K562 (cell line): Measurements from ENCODE around the gene KIAA1958. TPM values are rescaled to one million over a fixed set of nuclear protein-coding genes. Genes with fewer than 3 reads are reported as not detected.
A peak's percentile ranks its signal among the peaks of the same experiment; 100 is the strongest.

Source experiments
- ATAC-seq: fragments of 200-7000 bp; cut with Tn5 transposase; 3 replicates; pipeline ENCODE4 v1.9.1; 2020; ENCODE audit warnings: moderate library complexity
- BruUV-seq: library from RNA; stranded (reverse); fragments of 400-500 nt; replicated peaks from 2 replicates; lab custom pipeline; 2021; lab: Mats Ljungman, UMichigan
- CTCF ChIA-PET: fragments of 300-600 bp; formaldehyde crosslinking; extraction: SDS; loops from one replicate; lab custom pipeline; 2021; ENCODE audit warnings: low intra/inter-chr PET ratio; lab: Yijun Ruan, JAX
- POLR2A ChIA-PET: fragments of 300-600, 350-650 bp; sonication (Branson Sonifier 250); formaldehyde crosslinking; extraction: SDS; loops from one replicate; lab custom pipeline; 2021; ENCODE audit warnings: antibody characterized with exemption, inconsistent platforms; lab: Yijun Ruan, JAX
- DNase-seq, 4 experiments: peaks; one replicate each; pipeline versions ENCODE4 v3.0.0 to v3.0.0-alpha.2; 2011 to 2018; ENCODE audit warnings: low spot score in 3 of 4, mixed read lengths in 3 of 4; ENCODE audit errors: extremely low read depth in 1 of 4
- FAIRE-seq: peaks from 2 replicates; lab custom pipeline; 2011; peaks lifted over from hg19 to GRCh38; lab: Jason Lieb, UNC
- H2AFZ ChIP-seq: 2 replicates; pipeline ENCODE4 v1.6.0; 2011; ENCODE audit warnings: low read depth, low read length, control low read depth, inconsistent platforms
- H3K27ac ChIP-seq: fragments of 200-600 bp; 3 replicates; pipeline ENCODE4 v1.8.0; 2011; ENCODE audit warnings: low read depth, mild to moderate bottlenecking, control low read depth, inconsistent platforms, low read length, moderate library complexity, mixed read lengths; ENCODE audit errors: extremely low read depth
- H3K27me3 ChIP-seq, 2 experiments: fragments of 300-600 bp in 1 of 2; 2 replicates in 1 of 2; 3 replicates in 1 of 2; pipeline versions ENCODE4 v1.6.0 to v1.8.0; 2011; ENCODE audit warnings: inconsistent platforms in 2 of 2, low read length in 2 of 2, mild to moderate bottlenecking in 1 of 2, mixed read lengths in 1 of 2, moderate library complexity in 1 of 2; ENCODE audit not compliant: control insufficient read depth in 2 of 2, insufficient read depth in 2 of 2
- H3K36me3 ChIP-seq: fragments of 300-600 bp; 3 replicates; pipeline ENCODE4 v1.8.0; 2011; ENCODE audit warnings: mild to moderate bottlenecking, low read length, inconsistent platforms; ENCODE audit not compliant: control insufficient read depth, insufficient read depth
- H3K4me1 ChIP-seq, 2 experiments: fragments of 200-600 bp in 1 of 2; replicated peaks in 1 of 2; 2 replicates in 1 of 2; 3 replicates in 1 of 2; pipeline versions ENCODE4 v1.5.1 to v1.8.0; 2011; ENCODE audit warnings: inconsistent platforms in 2 of 2, low read length in 2 of 2, mild to moderate bottlenecking in 1 of 2, mixed read lengths in 1 of 2, moderate library complexity in 1 of 2; ENCODE audit not compliant: control insufficient read depth in 2 of 2, insufficient read depth in 2 of 2
- H3K4me2 ChIP-seq: 2 replicates; pipeline ENCODE4 v1.6.1; 2011; ENCODE audit warnings: low read length, control low read depth, inconsistent platforms, mixed read lengths; ENCODE audit not compliant: insufficient read depth
- H3K4me3 ChIP-seq: fragments of 200-600 bp; sonication (generic), shearing (Covaris generic); 2 replicates; pipeline ENCODE4 v1.5.1; 2016; ENCODE audit warnings: control low read depth, inconsistent platforms
- H3K79me2 ChIP-seq: fragments of 200-600 bp; 3 replicates; pipeline ENCODE4 v1.8.0; 2011; ENCODE audit warnings: low read length, inconsistent platforms; ENCODE audit not compliant: control insufficient read depth, insufficient read depth
- H3K9ac ChIP-seq, 2 experiments: 2 replicates each; pipeline versions ENCODE4 v1.6.0 to v1.6.1; 2011; ENCODE audit warnings: low read depth in 2 of 2, low read length in 2 of 2, control low read depth in 1 of 2, inconsistent platforms in 1 of 2, mild to moderate bottlenecking in 1 of 2, mixed read lengths in 1 of 2; ENCODE audit not compliant: insufficient read depth in 1 of 2
- H3K9me1 ChIP-seq: one replicate; pipeline ENCODE4 v1.6.0; 2011; ENCODE audit warnings: inconsistent platforms, mild to moderate bottlenecking, low read length, moderate library complexity; ENCODE audit not compliant: control insufficient read depth, insufficient read depth
- H3K9me3 ChIP-seq: replicated peaks from 2 replicates; pipeline ENCODE4 v1.5.1; 2011; ENCODE audit warnings: low read depth, low read length, inconsistent platforms; ENCODE audit not compliant: control insufficient read depth, insufficient read depth
- H4K20me1 ChIP-seq: replicated peaks from 2 replicates; pipeline ENCODE4 v1.6.1; 2011; ENCODE audit warnings: low read length, inconsistent platforms, mixed read lengths; ENCODE audit not compliant: control insufficient read depth, insufficient read depth
- DLX4 ChIP-seq: fragments of 250-450 bp; sonication (Bioruptor Pico); IDR thresholded peaks from 2 replicates; pipeline ENCODE4 v1.6.1; 2021; ENCODE audit warnings: mild to moderate bottlenecking
- MEIS2 ChIP-seq: fragments of 450-650 bp; IDR thresholded peaks from 2 replicates; pipeline ENCODE4 v1.6.1; 2014; ENCODE audit warnings: mild to moderate bottlenecking; ENCODE audit not compliant: partially characterized antibody
- PBX2 ChIP-seq, 2 experiments: IDR thresholded peaks in 1 of 2; conservative IDR thresholded peaks in 1 of 2; 2 replicates each; pipeline ENCODE4 v1.6.1; 2016; ENCODE audit warnings: low read depth in 2 of 2, mild to moderate bottlenecking in 1 of 2, missing compliant biosample characterization in 1 of 2, missing genetic modification characterization in 1 of 2, moderate library complexity in 1 of 2
- WGBS: fragments of 100-300 bp; shearing (Covaris generic); methylation state at CpG from one replicate; pipeline ENCODE4 v1.1.6; 2016; ENCODE audit warnings: low coverage, mixed read lengths; ENCODE audit not compliant: insufficient coverage; ENCODE audit errors: missing lambda C conversion rate; 5-methylcytosine and 5-hydroxymethylcytosine counted together
- in situ Hi-C: fragments of 300-500 bp; cut with MboI; formaldehyde crosslinking; loops from 4 replicates; pipeline ENCODE4 v1.15.0; 2018; ENCODE audit warnings: inconsistent platforms, mixed read lengths
- intact Hi-C: fragments of 100-400 bp; cut with micrococcal nuclease; formaldehyde crosslinking; loops from 2 replicates; pipeline ENCODE4 v1.14.2; 2022
- polyA plus RNA-seq, 8 experiments: library from polyadenylated mRNA; depleted of rRNA in 4 of 8; stranded (reverse) in 5 of 8; unstranded in 3 of 8; fragments of >200 nt; fragmentation: Nextera tagmentation in 2 of 8; fragmentation: Illumina TruSeq in 1 of 8; extraction: Ambion mirVana in 2 of 8; extraction: Trizol in 1 of 8; gene quantifications; 2 replicates each; pipeline versions ENCODE4 v1.2.1 to v1.2.3, GENCODE V29; 2011 to 2014; ENCODE audit warnings: inconsistent platforms in 1 of 8, missing spikeins in 1 of 8
- total RNA-seq, 7 experiments: library from RNA; depleted of rRNA in 6 of 7; stranded (reverse); fragments of >200 nt in 6 of 7; fragmentation: Illumina TruSeq in 2 of 7; extraction: Trizol in 2 of 7; gene quantifications; 2 replicates each; pipeline versions ENCODE4 v1.2.1 to v1.2.3, GENCODE V29; 2011 to 2021; ENCODE audit warnings: low replicate concordance in 1 of 7

The KIAA1958 gene
- total and polyA plus RNA-seq, 9 of the 15 experiments (the other 6 are each of a cell fraction or from before 2014, with no cell fraction given), result 1.1 to 16.0 (median 10.1) TPM

GRCh38 chr9:112485574-112485973 lies 1.1 kb upstream of the KIAA1958 start:
- Histone ChIP-seq H3K27ac (no peak overlapping the region; the same call in 2 of the 3 replicates), H3K4me1 (peaks cover 6 to 32% of the 10 kb centered on the region in 2 experiments; a peak in 4 of 5 replicates), H3K79me2 (peaks cover 53% of the 10 kb centered on the region), H2AFZ (peak overlapping the region; percentile 96), H3K4me2 (peak overlapping the region; percentile 99), H3K9me1 (no peaks in the 10 kb centered on the region), H3K27me3 (no peaks in the 10 kb centered on the region), H4K20me1 (0 out of 2 replicates have a peak, but pooled peaks cover 4% of the 10 kb centered on the region), H3K9me3 (no peaks in the 10 kb centered on the region), H3K9ac (peak overlapping the region in 1 of 2 experiments; percentile 88; a peak in 2 of 4 replicates), H3K36me3 (no peaks in the 10 kb centered on the region; the same call in 1 of the 3 replicates), H3K4me3 (peak overlapping the region; percentile 85)
- 51% methylated on average over 3 of the region's 3 CpGs for WGBS
- intact Hi-C loops (no loop called here), in situ Hi-C loops (no loop called here)
- ChIA-PET CTCF (no interaction called here), POLR2A (interaction anchor here (1.0 to 2.8 kb wide), 8 partner anchors 9 to 206 kb away, joined by 3 to 27 read pairs (median 4); no protein-coding TSS in a partner anchor)
- TF ChIP-seq PBX2 (CRISPR knock-in tag; IDR thresholded peaks at IDR 0.05; ENCODE audit: low read depth) (no peak), PBX2 (tag; conservative IDR thresholded peaks at IDR 0.05; ENCODE audit: low read depth) (0 out of 2 replicates have a peak, but pooled peaks have one; percentile 9), MEIS2 (peak; percentile 52), DLX4 (CRISPR knock-in tag) (no peak)
- no peak for DNase-seq
- no peak for ATAC-seq
- no peak for FAIRE-seq
- BruUV-seq, result TSS peak; percentile 63
